SH-SY5Y (cell line): ENCODE data around the gene COX4I1.

Source experiments
- GATA2 ChIP-seq: IDR thresholded peaks from 2 replicates; pipeline ENCODE4 v1.6.1; 2011; ENCODE audit warnings: mild to moderate bottlenecking, low read depth, low read length
- GATA3 ChIP-seq: IDR thresholded peaks from 2 replicates; pipeline ENCODE4 v1.6.1; 2011; ENCODE audit warnings: low read depth, mild to moderate bottlenecking, low read length, moderate library complexity

GRCh38 chr16:85821390-85822135 lies 22.1 kb downstream of the COX4I1 start:
- TF ChIP-seq GATA2 (no peak), GATA3 (no peak)
